Liver (tissue), 9 donors: ENCODE data around the gene CYTH3. TPM values are rescaled to one million over a fixed set of nuclear protein-coding genes. Genes with fewer than 3 reads are reported as not detected.

Experiments
- DNase-seq: peaks from one replicate; pipeline ENCODE4 v3.0.0-alpha.2; 2017; ENCODE audit warnings: low spot score
- H3K27ac ChIP-seq, 2 donors: one replicate each; pipeline ENCODE4 v1.7.0; 2013; ENCODE audit warnings: inconsistent platforms in 2 of 2, low read length in 2 of 2, control low read depth in 1 of 2, low read depth in 1 of 2, mild to moderate bottlenecking in 1 of 2
- H3K27me3 ChIP-seq, 4 donors: one replicate each; pipeline versions ENCODE4 v1.6.1 to v1.7.0; 2013; ENCODE audit warnings: low read length in 3 of 4, inconsistent platforms in 1 of 4, mild to moderate bottlenecking in 1 of 4, moderate library complexity in 1 of 4; ENCODE audit not compliant: control insufficient read depth in 4 of 4, insufficient read depth in 4 of 4
- H3K36me3 ChIP-seq, 4 donors: one replicate each; pipeline versions ENCODE4 v1.6.1 to v1.7.0; 2013; ENCODE audit warnings: low read length in 3 of 4, mild to moderate bottlenecking in 3 of 4, low read depth in 1 of 4, moderate library complexity in 1 of 4; ENCODE audit not compliant: control insufficient read depth in 4 of 4, insufficient read depth in 3 of 4
- H3K4me1 ChIP-seq, 4 donors: one replicate each; pipeline versions ENCODE4 v1.6.1 to v1.7.0; 2013; ENCODE audit warnings: low read length in 3 of 4, mild to moderate bottlenecking in 3 of 4, moderate library complexity in 1 of 4; ENCODE audit not compliant: control insufficient read depth in 4 of 4, insufficient read depth in 4 of 4
- H3K4me3 ChIP-seq, 3 donors: one replicate each; pipeline versions ENCODE4 v1.6.1 to v1.7.0; 2013; ENCODE audit warnings: low read length in 3 of 3, control low read depth in 1 of 3, low read depth in 1 of 3, mild to moderate bottlenecking in 1 of 3
- H3K9ac ChIP-seq, 2 donors: one replicate each; pipeline ENCODE4 v1.7.0; 2013; ENCODE audit warnings: low read length in 2 of 2, mild to moderate bottlenecking in 2 of 2, moderate library complexity in 2 of 2, control low read depth in 1 of 2, low read depth in 1 of 2
- H3K9me3 ChIP-seq, 4 donors: one replicate each; pipeline versions ENCODE4 v1.6.1 to v1.7.0; 2013; ENCODE audit warnings: low read length in 3 of 4; ENCODE audit not compliant: control insufficient read depth in 4 of 4
- FOXA1 ChIP-seq: IDR thresholded peaks from 2 replicates; pipeline ENCODE4 v1.6.1; 2016; ENCODE audit warnings: antibody characterized with exemption
- FOXA2 ChIP-seq: IDR thresholded peaks from 2 replicates; pipeline ENCODE4 v1.6.1; 2016; ENCODE audit warnings: antibody characterized with exemption
- GABPA ChIP-seq, 2 donors: IDR thresholded peaks in 1 of 2; conservative IDR thresholded peaks in 1 of 2; 2 replicates each; pipeline ENCODE4 v1.6.1; 2016; ENCODE audit warnings: antibody characterized with exemption in 2 of 2, mild to moderate bottlenecking in 1 of 2, moderate library complexity in 1 of 2
- HNF4A ChIP-seq, 2 donors: conservative IDR thresholded peaks; 2 replicates each; pipeline ENCODE4 v1.6.1; 2016; ENCODE audit warnings: antibody characterized with exemption in 2 of 2, mild to moderate bottlenecking in 2 of 2
- HNF4G ChIP-seq: IDR thresholded peaks from 2 replicates; pipeline ENCODE4 v1.6.1; 2016; ENCODE audit warnings: antibody characterized with exemption
- JUND ChIP-seq, 2 donors: IDR thresholded peaks; 2 replicates each; pipeline ENCODE4 v1.6.1; 2016; ENCODE audit warnings: antibody characterized with exemption in 2 of 2
- NR2F2 ChIP-seq: IDR thresholded peaks from 2 replicates; pipeline ENCODE4 v1.6.1; 2016; ENCODE audit warnings: antibody characterized with exemption
- RXRA ChIP-seq, 2 donors: IDR thresholded peaks; 2 replicates each; pipeline ENCODE4 v1.6.1; 2017 to 2018; ENCODE audit warnings: antibody characterized with exemption in 2 of 2, mild to moderate bottlenecking in 1 of 2
- SP1 ChIP-seq: IDR thresholded peaks from 2 replicates; pipeline ENCODE4 v1.6.1; 2018; ENCODE audit warnings: antibody characterized with exemption, mild to moderate bottlenecking
- TAF1 ChIP-seq: conservative IDR thresholded peaks from 2 replicates; pipeline ENCODE4 v1.6.1; 2016; ENCODE audit warnings: antibody characterized with exemption, mild to moderate bottlenecking
- YY1 ChIP-seq: IDR thresholded peaks from 2 replicates; pipeline ENCODE4 v1.6.1; 2016; ENCODE audit warnings: antibody characterized with exemption, mild to moderate bottlenecking
- WGBS: extraction: QIAGEN DNeasy Blood & Tissue Kit; methylation state at CpG from one replicate; pipeline ENCODE4 v1.1.7; 2013; 5-methylcytosine and 5-hydroxymethylcytosine counted together
- polyA plus RNA-seq, 2 donors: library from polyadenylated mRNA; stranded (reverse) in 1 of 2; unstranded in 1 of 2; fragments of 200-250 nt in 1 of 2; fragments of >200 nt in 1 of 2; fragmentation: Nextera tagmentation in 1 of 2; extraction: Ambion mirVana in 1 of 2; gene quantifications; one replicate each; pipeline versions ENCODE4 v1.2.1 to v1.2.3, GENCODE V29; 2013 to 2015
- total RNA-seq, 2 donors: library from RNA; depleted of rRNA; stranded (reverse); fragments of >200 nt; gene quantifications; one replicate each; pipeline ENCODE4 v1.2.3, GENCODE V29; 2014
- TF ChIP-seq, protein P1 (sequence below): fragments of 150-350 bp; IDR thresholded peaks from 2 replicates; pipeline ENCODE4 v1.5.1; 2017; ENCODE audit warnings: improper control_type of control experiment, low read depth, low read length; ENCODE audit not compliant: missing input control
- TF ChIP-seq, protein P2 (sequence below): IDR thresholded peaks from 2 replicates; pipeline ENCODE4 v1.6.1; 2016; ENCODE audit warnings: antibody characterized with exemption
- TF ChIP-seq, protein P3 (sequence below): IDR thresholded peaks from 2 replicates; pipeline ENCODE4 v1.6.1; 2016; ENCODE audit warnings: antibody characterized with exemption, mild to moderate bottlenecking
- TF ChIP-seq, protein P4 (sequence below): IDR thresholded peaks from 2 replicates; pipeline ENCODE4 v1.6.1; 2016; ENCODE audit warnings: antibody characterized with exemption
- donor health status: healthy.
- donor health status: healthy.
- donor health status: healthy.
- donor health status: healthy.
- donor health status: healthy.

Gene CYTH3
- total and polyA plus RNA-seq, 4 donors: 1.1 to 6.3 (median 3.7) TPM

DNA sequence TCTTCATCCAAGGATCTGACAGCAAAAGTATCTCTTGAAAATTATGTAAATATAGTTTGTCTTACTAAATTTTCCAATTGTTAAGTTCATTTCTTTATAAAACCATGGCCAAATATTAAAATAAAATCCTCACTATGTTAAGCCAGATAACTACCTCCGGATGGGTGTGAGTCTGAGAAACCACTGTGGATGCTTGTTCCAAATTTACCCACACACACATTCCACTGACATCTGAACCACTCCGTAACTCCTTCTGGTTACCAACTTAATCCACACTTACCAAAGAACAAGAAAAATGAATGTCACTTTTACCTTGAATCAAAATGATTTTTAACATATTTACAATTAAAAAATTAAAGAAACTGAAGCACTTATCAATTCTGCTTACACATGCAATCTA lies 19.7 kb downstream of the CYTH3 start:
- Histone ChIP-seq H3K4me3 (no peak overlapping the region), H3K9me3 (no peaks in the 10 kb centered on the region), H3K9ac (no peak overlapping the region), H3K27me3 (no peaks in the 10 kb centered on the region), H3K27ac (no peak overlapping the region), H3K36me3 (no peaks in the 10 kb centered on the region), H3K4me1 (peaks cover 0 to 5% (median 3%) of the 10 kb centered on the region in 4 donors)
- no peak for DNase-seq
- 85% methylated on average over 2 of the region's 2 CpGs for WGBS
- TF ChIP-seq RXRA (IDR thresholded peaks at IDR 0.05) (no peak), FOXA1 (no peak), SP1 (no peak), YY1 (no peak), FOXA2 (no peak)

DNA sequence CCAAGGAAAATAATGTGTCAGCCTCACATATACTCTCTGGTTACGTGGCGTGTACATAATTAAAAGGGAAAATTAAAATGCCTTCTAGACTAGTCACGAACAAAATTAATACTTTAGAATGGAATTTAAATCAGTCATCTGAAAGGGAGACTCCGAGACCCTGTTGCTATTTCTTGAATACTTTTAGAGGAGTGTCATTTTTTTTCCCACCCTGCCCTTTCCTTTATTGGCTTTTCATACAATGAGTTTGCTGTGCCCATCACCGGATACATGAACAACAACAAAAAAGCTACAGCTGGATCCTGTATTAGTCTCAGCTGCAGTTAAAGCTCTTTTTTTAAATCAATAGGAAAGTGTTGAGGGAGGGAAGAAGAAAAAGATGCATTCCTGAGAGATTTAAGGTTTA lies 20.1 kb downstream of the CYTH3 start:
- DNase-seq: no peak
- Histone ChIP-seq H3K27me3 (no peaks in the 10 kb centered on the region), H3K4me3 (no peak overlapping the region), H3K36me3 (no peaks in the 10 kb centered on the region), H3K9ac (no peak overlapping the region), H3K4me1 (peaks cover 0 to 5% (median 3%) of the 10 kb centered on the region in 4 donors), H3K9me3 (no peaks in the 10 kb centered on the region), H3K27ac (no peak overlapping the region)
- 84% methylated on average over 5 of the region's 5 CpGs for WGBS
- TF ChIP-seq HNF4G: no peak
- TF ChIP-seq SP1: no peak
- no peak for TF ChIP-seq JUND (IDR thresholded peaks at IDR 0.05)
- TF ChIP-seq, protein P1, sequence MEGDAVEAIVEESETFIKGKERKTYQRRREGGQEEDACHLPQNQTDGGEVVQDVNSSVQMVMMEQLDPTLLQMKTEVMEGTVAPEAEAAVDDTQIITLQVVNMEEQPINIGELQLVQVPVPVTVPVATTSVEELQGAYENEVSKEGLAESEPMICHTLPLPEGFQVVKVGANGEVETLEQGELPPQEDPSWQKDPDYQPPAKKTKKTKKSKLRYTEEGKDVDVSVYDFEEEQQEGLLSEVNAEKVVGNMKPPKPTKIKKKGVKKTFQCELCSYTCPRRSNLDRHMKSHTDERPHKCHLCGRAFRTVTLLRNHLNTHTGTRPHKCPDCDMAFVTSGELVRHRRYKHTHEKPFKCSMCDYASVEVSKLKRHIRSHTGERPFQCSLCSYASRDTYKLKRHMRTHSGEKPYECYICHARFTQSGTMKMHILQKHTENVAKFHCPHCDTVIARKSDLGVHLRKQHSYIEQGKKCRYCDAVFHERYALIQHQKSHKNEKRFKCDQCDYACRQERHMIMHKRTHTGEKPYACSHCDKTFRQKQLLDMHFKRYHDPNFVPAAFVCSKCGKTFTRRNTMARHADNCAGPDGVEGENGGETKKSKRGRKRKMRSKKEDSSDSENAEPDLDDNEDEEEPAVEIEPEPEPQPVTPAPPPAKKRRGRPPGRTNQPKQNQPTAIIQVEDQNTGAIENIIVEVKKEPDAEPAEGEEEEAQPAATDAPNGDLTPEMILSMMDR: no peak
- TF ChIP-seq GABPA (IDR thresholded peaks at IDR 0.05 in 1 of 2, conservative IDR thresholded peaks at IDR 0.05 in 1 of 2): no peak
- TF ChIP-seq FOXA2: no peak
- no peak for TF ChIP-seq FOXA1
- TF ChIP-seq, protein P2, sequence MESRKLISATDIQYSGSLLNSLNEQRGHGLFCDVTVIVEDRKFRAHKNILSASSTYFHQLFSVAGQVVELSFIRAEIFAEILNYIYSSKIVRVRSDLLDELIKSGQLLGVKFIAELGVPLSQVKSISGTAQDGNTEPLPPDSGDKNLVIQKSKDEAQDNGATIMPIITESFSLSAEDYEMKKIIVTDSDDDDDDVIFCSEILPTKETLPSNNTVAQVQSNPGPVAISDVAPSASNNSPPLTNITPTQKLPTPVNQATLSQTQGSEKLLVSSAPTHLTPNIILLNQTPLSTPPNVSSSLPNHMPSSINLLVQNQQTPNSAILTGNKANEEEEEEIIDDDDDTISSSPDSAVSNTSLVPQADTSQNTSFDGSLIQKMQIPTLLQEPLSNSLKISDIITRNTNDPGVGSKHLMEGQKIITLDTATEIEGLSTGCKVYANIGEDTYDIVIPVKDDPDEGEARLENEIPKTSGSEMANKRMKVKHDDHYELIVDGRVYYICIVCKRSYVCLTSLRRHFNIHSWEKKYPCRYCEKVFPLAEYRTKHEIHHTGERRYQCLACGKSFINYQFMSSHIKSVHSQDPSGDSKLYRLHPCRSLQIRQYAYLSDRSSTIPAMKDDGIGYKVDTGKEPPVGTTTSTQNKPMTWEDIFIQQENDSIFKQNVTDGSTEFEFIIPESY: no peak
- no peak for TF ChIP-seq NR2F2
- TF ChIP-seq, protein P3, sequence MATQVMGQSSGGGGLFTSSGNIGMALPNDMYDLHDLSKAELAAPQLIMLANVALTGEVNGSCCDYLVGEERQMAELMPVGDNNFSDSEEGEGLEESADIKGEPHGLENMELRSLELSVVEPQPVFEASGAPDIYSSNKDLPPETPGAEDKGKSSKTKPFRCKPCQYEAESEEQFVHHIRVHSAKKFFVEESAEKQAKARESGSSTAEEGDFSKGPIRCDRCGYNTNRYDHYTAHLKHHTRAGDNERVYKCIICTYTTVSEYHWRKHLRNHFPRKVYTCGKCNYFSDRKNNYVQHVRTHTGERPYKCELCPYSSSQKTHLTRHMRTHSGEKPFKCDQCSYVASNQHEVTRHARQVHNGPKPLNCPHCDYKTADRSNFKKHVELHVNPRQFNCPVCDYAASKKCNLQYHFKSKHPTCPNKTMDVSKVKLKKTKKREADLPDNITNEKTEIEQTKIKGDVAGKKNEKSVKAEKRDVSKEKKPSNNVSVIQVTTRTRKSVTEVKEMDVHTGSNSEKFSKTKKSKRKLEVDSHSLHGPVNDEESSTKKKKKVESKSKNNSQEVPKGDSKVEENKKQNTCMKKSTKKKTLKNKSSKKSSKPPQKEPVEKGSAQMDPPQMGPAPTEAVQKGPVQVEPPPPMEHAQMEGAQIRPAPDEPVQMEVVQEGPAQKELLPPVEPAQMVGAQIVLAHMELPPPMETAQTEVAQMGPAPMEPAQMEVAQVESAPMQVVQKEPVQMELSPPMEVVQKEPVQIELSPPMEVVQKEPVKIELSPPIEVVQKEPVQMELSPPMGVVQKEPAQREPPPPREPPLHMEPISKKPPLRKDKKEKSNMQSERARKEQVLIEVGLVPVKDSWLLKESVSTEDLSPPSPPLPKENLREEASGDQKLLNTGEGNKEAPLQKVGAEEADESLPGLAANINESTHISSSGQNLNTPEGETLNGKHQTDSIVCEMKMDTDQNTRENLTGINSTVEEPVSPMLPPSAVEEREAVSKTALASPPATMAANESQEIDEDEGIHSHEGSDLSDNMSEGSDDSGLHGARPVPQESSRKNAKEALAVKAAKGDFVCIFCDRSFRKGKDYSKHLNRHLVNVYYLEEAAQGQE: no peak
- TF ChIP-seq, protein P4, sequence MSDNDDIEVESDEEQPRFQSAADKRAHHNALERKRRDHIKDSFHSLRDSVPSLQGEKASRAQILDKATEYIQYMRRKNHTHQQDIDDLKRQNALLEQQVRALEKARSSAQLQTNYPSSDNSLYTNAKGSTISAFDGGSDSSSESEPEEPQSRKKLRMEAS: no peak
- TF ChIP-seq RXRA (IDR thresholded peaks at IDR 0.05): no peak
- no peak for TF ChIP-seq HNF4A (conservative IDR thresholded peaks at IDR 0.05)
- no peak for TF ChIP-seq TAF1
- TF ChIP-seq YY1: no peak
